HG02763 (cell line): ENCODE data around the gene DNMBP.
"Not testable (repeated sequence)": the region's sequence is repeated elsewhere in the genome, so short reads cannot be mapped to it uniquely, and the experiment has no call there.

ENCODE experiments used
- ATAC-seq: cut with Tn5 transposase; IDR thresholded peaks from one replicate; pipeline ENCODE4 v1.9.1; 2021; ENCODE audit warnings: mild to moderate bottlenecking, moderate library complexity; ENCODE audit not compliant: unreplicated experiment

Gene DNMBP

DNA sequence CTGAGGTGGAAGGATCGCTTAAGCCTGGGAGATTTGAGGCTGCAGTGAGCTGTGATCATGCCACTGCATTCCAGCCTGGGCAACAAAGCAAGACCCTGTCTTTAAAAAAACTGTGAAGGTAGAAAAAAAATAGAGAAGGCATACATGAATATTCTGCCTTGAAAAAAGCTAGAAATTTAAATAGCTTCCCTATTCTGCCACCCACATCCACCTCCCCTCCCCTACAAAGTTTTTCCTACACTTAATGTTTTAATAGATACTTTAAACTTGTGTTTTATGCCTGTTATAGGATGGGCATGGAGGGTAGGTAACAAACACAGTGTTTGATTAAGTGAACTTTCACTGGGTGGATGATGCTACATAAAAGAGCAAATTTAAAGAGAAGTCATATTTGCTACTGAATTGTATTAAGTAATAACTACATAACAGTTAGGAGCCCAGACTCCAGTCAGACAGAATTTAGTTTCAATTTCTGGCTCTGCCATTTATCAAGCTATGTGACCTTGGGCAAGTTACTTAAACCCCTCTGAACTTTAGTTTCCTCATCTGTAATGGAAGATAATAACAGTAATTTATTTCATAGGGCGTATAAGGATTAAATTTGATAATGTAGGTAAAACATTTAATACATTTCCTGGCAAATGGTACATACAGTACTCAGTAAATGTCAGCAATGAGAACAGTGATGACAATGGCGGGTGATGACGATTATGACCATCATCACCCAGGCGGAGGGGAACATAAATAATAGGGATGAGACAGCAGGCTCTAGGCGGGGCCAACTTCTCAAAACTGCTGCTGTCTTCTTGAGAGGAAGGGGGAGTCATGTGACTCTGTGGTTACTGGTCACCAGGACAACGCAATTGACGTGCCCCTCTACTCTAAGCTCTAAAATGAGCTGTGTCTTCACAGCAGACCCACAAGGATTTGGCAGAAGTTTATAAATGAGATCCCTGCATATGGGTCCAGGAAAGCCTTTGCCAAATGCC lies 15.8 kb downstream of the DNMBP start:
- ATAC-seq, result no peak

DNA sequence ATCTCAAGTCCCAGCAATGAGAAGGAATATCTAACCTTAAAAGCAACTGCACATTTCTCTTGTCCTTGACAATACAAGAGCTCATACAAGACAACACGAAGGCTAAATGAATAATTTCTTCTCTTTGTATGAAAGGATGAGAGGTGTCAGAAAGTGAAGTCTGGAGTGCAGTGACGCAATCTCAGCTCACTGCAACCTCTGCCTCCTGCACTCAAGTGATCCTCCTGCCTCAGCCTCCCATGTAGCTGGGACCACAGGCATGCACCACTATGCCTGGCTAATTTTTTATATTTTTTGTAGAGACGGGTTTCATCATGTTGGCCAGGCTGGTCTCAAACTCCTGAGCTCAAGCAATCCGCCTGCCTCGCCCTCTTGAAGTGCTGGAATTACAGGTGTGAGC lies 24.1 kb downstream of the DNMBP start:
- not testable (repeated sequence) for ATAC-seq

DNA sequence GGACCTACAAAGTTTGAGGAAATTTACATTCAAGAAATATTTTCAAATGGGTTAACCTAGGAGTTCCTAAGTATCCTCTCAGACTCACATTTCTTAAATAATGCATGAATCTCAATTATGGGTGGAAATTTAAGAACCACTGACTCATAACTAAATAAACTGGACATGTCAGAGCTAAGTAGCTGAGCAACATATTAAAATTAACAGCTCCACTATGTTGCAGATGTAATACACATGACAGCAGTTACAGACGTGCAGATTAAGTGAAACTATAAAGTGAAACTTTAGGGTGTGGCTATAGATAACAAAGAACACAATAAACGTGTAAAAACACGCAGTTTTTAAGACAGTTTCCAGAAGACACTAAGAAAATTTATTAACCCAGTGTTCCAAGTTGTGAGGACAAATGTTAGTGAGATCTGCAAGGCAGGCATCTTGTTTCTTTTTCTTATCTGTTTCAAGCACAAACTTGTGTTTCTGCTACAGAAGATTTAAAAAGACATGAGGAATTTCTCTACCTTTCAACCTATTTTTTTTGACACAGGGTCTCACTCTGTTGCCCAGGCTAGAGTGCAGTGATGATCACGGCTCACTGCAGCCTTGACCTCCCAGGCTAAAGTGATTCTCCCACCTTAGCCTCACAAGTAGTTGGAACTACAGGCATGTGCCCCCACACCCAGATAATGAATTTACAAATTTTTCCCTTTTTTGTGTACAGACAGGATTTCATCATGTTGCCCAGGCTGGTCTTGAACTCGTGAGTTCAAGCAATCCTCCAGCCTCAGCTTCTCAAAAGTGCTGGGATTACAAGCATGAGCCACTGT lies 25.3 kb downstream of the DNMBP start:
- no peak for ATAC-seq

DNA sequence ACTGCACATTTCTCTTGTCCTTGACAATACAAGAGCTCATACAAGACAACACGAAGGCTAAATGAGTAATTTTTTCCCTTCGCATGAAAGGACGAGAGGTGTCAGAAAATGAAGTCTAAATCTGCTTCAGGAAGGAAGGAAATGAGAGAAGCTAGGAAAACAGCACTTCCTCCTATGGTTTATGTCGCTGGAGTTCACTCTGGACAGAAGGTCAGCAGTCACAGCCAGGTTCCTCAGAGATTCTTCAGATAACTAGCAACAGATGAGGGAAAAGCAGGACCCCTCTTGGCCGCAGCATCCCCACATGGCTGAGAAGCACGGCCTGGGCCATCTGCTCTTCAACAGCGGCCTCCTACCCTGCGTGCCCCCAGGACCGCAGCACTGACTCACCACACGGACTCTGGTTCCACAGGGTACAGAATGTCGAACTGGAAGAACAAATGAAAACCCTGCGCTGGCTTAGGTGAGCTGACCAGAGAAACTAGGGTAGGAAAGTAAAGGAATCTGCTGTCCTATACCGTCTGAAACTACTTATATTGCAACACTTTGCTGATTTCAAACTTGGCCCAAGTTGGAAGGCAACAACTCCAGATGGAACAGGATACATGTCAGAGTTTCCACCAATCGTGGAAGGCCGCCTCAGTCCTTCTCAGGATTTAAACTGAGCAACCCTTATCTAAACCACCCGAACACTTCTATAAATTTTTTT lies 26.3 kb downstream of the DNMBP start:
- ATAC-seq, result no peak

DNA sequence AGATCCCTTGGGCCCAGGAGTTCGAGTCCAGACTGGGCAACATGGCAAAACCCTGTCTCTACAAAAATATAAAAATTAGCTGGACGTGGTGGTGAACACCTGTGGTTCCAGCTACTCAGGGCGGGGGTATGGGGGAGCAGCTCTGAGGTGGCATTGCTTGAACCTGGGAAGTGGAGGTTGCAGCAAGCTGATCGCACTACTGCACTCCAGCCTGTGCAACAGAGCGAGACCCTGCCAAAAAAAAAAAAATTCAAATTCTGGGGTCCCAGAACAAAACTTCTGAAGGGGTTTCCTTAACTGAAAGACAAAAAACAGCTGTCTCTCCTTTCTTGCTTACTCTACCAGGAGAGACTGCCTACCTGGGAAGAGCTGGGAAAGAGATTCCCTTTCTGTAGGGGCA lies 27.0 kb downstream of the DNMBP start:
- no peak for ATAC-seq

DNA sequence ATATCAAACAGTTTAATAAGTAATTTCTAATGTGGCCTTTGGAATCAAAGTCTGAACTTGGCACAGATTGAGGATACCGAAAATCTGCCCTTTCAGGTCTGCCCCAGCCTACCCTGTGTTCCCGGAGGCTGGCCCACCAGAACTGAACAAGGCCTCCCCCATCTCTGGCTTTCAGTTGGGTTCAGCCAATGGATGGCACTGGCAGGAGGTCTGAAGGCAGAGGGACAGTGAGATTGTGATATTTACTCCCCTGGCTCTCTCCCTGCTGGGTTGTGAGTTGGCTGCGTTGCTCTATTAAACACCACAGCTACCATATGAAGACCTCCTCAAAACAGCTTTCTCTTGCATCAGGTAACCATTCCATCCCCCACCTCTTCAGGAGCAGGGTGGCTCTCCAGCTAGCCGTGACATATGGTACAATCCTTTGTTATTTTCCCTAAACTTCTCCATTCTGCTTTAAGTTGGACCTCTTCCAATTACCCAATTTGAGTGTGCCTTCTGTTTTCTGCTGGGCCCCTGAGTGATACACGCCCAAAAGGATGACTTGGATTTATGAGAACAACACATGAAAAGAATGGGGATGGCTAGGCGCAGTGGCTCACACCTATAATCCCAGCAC lies 28.1 kb downstream of the DNMBP start:
- no peak for ATAC-seq

DNA sequence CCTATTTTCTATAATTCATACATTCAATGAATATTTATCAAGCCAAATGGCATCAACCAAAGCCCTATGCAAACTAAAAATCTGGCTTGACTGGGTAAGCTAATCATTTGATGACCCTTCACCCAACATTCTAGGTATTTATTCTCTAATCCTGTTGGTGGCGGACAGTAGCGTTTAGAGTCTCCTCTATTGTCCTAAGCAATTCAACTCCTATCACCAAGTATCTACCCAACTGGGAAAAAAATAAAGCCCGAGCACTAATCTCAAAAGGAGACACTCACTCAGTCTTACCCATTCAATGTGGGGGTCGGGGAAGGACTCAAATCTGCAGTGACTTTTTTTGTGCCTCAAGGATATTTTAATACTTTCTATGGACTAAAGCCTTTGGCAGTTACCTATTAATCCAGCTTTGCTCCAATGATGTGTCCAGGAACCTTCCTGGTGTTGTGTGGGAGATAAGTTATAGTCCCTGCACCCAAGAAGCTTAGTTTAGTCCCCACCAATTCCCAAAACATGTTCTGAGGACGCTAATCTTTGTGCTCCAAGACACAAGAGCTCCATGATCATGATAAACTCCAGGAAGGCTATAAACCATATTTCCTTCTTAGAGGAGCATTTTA lies 30.6 kb downstream of the DNMBP start:
- no peak for ATAC-seq

DNA sequence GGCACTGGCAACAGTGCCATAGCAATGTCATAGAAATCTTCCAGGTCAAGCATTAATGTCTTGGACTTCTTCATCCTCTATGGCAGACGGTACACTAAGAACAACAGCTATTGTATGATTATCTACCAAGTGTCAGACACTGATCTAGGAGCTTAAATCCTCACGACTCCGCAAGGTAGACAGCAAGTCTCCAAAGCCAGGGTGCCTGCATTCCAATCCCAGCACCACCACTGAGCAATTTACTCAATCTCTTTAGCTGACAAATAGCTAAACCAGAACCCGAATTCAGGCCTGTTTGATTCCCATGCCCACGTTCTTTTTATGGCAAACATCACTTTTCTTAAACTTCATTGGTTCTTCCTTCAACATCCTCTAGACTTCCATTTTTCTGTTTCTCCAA lies 31.8 kb downstream of the DNMBP start:
- no peak for ATAC-seq

DNA sequence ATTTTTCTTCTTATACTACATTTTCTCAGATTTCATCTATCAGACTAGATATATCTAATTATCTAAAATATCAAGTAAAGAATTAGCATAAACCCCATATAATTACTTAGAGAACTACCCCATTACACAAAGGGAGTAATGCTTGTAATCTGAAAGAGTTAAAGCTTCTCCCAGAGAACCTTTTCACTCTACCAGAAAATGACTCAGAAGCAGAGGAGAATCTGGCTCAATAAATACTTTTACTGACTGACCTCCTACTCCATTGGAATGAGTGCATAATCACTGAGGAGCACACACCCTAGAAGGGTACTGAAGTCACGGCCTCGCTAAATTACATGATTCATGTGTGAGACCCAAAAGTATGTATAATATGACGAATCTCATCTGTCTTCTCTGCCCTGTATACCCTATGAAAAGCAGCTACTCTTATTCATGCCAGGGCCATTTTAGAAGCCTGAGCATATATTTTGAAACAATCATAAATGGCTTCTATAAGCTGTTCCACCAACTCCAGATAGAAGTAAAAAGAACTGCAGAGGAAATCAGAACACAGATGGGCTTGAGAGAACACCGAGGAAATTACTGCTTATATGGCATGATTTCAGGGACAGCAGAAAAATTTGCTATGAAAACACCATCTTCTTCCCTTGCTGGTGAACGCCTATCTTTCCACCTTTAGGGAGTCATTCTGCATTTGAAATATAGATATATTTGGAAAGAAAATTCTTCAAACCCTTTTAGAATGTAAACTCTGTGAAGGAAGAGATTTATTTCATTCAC lies 32.7 kb downstream of the DNMBP start:
- ATAC-seq, result no peak

DNA sequence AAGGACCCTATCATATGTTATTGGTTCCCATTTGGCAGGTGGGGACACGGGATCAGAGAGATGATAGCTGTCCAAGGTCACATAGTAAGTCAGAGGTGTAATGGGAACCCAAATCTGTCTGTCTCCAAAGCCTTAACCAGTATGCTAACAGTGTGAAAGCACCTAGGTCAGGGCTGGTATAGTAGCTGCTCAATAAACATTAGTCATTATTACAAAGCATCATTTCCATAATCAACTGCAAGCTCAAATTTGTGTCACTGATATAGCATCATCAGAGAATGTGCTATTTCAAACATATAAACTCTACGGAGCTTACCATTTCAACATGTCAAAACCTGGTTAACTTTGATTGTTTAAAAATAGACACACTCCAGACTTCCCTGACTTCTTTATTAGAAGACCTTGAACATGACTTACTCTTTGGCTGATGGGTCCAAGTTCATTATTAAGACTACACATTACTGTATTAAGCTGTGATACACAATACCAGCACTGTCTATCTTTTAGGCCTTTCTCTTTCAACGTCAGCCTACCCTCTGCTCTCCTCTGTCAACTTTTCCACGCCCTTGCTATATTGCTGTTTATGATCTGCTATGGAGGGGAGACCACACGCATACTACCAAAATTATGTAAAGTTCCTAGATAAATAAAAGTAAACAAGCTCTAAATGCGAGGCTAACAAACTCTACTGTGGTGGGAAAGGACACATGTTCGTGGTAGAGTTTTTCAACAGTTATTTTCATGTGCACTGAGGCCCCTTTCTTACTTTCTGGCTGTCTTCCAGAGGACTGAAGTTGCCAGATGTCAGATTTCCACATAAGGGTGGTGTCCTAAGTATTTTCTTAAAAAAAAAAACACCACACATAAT lies 33.6 kb downstream of the DNMBP start:
- no peak for ATAC-seq

DNA sequence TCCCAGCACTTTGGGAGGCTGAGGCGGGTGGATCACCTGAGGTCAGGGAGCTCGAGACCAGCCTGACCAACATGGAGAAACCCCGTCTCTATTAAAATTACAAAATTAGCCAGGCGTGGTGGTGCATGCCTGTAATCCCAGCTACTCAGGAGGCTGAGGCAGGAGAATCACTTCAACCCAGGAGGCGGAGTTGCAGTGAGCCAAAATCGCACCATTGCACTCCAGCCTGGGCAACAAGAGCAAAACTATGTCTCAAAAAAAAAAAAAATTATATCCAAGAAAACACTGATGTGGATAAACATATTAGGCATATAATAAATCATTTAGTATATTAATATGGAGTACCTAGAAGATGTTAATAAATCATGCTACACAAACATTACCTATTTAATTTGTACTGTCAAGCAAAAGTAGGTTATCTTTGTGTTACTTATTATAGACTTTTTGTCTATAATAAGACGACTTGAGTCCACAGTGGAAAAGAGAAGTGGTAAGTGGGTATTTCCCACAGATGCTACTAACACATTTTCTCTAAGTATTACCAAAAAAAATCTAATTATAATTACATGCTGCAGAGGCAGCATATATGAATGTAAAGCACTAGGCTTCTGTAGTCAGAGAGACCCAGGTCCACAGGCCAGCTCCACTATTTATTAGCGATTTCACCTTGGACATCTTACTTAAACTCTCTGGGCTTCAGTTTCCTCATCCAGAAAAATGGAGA lies 34.5 kb downstream of the DNMBP start:
- no peak for ATAC-seq

DNA sequence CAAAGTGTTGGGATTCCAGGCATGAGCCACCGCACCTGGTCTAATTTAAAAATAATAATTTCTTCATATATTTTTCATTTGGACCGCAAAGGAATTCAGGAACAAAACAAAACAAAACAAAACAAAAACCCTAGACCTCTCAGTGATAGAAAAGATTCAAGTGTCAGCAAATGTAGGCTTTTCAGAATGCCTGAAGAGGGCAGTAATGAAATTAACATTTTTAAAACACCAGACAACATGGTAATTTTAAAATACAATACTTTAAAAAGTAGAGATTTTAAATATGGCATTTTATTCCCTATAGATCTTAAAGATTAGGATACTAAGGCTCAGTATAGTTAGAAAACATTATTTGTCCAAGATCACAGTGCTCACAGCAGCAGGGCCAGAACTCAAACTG lies 36.6 kb downstream of the DNMBP start:
- ATAC-seq, result no peak

DNA sequence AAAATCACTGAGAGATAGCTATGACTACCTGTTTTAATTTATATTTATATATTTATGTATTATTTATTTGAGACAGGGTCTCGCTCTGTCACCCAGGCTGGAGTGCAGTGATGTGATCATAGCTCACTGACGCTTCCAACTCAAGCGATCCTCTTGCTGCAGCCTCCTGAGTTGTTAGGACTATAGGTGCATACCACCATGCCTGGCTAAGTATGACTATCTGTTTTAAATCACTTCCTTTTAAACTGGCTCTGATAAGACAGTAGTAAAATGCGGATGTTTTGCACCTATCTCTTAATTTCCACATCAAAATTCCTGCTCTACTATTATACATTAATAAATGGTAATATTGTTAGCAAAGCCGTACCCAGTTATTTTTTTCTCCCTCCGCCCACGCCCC lies 41.8 kb downstream of the DNMBP start:
- ATAC-seq, result no peak

DNA sequence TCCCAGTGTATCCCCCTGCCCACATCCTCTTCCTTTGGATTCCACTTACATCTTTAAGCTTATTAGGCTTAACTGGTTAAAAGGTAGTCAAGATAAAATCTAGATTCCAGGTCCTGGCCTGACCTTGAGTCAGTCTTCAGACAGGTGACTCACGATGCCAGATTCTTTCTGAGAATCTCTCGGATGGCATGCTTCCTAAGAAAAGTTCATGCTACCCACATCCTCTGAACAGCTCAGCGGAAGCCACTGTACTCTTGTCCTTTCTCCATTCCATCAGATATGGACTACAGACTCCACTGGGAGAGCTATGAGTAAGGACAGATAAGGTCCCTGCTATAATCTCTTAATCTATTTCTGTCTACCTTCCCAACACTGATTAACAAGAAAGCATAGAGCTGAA lies 43.4 kb downstream of the DNMBP start:
- ATAC-seq, result no peak

DNA sequence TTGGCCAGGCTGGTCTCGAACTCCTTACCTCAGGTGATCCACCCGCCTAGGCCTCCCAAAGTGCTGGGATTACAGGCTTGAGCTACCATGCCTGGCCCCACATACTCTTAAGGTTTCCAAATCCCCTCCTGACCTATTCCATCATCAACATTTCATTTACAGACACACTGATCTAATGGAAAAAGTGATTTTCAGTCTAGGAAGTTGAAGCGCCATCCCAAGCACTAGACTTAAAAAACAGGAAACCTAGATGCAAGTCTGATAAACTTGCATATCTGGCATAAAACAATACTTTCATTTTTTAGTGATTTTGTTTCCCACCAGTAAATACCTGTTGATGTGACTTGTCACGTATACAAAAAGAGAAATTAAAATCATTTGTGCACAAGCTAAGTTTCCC lies 44.0 kb downstream of the DNMBP start:
- ATAC-seq, result no peak

DNA sequence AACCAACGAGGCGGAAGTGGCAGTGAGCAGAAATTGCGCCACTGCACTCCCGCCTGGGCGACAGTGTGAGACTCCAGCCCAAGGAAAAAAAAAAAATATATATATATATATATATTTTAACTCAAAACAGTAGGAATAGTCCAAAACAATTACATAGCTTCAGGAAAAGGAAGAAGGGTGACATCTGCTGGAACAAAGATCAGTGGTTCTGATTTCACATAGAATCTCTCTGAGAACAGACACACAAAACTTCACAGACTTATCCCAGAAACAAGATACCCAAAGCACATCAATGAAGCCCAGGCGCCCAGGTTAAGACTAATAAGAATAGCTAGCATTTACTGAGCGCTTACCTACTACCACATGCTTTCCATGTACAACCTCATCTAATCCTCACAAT lies 45.0 kb downstream of the DNMBP start:
- no peak for ATAC-seq

DNA sequence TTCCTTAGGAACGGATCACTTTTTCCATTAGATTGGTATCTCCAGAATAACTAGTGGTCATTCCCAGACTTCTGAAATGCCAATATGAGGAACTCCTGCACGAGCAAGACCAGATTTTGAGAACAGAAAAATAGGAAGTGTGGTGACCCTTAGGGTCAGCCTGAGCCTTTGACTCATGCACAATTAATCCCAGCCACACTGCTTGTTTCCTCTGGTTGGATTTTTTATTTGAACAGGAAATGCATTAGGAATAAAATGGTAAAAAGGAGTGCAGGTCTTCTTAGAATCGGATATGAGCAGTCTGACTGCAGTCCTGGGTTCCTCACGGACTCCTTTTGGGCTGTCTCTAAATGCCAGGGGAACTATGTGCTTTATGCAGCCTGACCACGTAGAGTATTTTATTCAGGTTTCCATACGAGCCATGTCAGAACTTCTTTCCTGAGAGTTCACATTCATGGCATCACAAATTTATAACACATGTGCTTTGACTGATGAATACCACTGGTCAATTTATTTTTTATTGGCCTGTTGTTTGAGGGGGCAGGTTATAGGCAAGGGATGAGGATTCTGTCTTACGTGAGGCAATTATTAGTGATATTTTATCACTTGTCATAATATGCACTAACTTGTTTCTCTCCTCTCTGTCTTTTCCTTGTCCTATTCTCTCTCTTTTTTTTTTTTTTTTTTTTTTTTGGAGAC lies 46.1 kb downstream of the DNMBP start:
- not testable (repeated sequence) for ATAC-seq
